Measurements from ENCODE around the gene DDX39B.

Gene DDX39B

DNA sequence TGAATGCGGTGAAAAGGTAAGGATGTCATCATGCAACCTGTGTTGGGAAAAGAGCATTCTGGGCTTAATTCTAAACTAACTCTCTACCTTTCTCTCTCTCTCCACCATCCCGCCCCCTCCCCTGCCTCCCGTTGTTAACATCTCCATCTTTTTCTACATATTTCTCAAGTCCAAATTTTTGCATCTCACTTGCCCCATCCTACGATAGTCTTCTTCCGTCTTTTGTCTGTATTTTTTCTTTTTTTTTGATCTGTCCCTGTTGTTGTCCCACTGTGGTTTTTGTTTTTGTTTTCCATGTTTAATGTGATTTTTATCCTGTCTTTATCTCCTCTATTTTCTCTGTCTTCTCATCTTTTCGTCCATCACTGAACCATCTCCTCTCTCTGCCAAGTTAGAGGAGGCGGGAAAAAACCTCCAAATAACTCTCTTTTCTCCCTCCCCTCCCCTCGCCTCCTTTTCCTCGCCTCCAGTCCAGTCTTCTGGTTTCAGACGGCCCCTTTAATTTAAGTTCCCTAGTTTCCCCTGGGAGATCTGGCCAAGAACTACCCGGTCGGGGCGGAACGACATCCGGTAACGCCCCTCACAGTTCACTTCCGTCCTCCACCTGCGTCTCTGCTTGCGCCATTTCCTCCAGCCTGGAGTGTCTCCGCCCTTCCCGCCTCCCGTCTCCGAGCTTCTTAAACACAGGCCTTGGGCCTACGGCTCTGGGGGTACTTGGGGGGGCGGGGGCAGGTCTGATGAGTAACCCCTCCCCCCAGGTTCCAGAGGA lies 5.3 kb upstream of the DDX39B start, which contains the start of gene NFKBIL1:
TSS of gene NFKBIL1 (plus strand) at position 651 of the 769 bp plus-strand sequence. CDS start at position 738, 87 bp downstream.
- peak; percentile 89 to 97 (median 96) for DNase-seq

DNA sequence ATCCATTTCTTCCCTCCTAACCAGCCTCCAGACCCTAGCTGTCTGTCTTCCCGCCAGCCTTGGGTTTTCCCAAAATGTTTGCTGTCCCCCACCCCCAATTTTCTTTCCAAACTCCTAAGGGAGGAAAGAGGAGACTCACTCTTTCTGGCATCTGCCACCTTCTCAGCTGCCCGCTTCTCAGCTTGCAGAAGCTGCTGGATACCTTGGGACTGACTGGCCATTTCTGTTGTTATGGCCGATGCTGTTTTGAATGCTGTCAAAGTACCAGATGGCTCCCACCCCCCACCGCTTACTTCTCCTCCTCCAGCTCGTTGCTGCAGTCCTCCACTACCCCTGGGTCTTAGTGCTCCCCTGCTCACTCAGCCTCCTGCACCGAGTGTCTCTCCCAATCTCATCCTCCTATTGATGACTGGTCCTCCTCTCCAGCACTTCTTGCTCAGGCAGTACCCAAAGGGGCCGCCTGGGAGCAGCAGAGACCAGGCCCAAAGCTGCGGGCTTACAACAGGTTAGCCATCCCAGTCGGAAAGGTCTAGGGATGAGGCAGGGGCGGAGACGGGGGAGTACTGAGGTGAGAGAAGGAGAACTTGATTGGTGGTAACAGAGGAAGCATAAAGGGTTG lies 4.6 kb upstream of the DDX39B start, which contains the start of gene ATP6V1G2:
TSS of gene ATP6V1G2 (minus strand) at position 270 of the 619 bp plus-strand sequence. CDS start at position 221, 49 bp downstream.
- DNase-seq, result peak; percentile 87 to 95 (median 89)

DNA sequence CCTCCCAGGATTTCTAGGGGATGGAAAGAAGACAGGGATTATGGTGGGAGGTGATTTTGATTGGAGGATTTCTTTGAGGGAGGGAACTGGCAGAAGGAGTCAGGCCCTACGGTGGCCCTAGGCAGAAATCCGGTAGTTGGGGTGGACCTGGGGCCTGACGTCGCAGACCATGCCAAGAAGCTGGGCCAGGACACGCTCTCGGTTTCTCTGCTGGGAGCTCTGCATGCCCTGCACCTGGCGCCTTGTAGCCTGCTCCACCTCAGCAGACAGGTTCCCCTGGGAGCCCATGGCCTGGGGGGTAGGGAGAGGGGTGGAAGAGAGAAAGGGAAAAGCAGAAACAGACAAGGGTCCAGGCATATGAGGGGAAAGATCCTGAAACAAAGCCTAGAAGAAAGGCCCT lies 3.5 kb upstream of the DDX39B start:
- no peak for DNase-seq

DNA sequence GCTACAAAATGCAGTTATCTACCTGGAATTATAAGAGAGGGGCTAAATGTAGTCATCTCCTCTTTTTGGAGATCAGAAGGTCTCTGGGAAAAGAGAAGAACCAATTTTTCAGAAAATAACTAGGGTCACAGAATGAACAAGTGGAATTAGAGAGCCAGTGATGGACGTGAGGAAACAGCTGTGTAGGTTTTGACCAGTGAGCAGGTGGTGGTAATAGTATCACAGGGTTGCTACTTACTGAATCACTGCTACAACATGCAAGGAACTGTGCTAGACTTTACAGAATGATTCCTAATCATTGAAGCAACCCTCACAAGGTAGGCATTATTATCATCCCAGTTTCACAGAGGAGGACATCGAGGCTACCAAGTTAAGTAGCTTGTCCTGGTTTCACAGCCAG lies 2.9 kb upstream of the DDX39B start:
- no peak for DNase-seq

DNA sequence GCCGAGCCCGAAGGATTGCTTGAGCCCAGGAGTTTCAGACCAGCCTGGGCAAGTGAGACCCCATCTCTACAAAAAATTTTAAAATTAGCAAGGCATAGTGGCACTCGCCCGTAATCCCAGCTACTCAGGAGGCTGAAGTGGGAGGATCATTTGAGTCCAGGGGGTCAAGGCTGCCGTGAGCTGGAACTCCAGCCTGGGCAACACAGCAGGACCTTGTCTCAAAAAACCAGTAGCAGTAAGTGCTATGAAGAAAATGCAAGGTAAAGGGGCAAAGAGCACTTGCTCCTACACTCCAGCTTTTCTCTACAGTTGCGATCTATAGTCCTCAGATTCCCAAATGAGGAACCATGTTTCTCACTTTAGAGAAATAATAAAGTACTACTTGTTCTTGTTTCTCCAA lies 1.8 kb upstream of the DDX39B start:
- no peak for DNase-seq

DNA sequence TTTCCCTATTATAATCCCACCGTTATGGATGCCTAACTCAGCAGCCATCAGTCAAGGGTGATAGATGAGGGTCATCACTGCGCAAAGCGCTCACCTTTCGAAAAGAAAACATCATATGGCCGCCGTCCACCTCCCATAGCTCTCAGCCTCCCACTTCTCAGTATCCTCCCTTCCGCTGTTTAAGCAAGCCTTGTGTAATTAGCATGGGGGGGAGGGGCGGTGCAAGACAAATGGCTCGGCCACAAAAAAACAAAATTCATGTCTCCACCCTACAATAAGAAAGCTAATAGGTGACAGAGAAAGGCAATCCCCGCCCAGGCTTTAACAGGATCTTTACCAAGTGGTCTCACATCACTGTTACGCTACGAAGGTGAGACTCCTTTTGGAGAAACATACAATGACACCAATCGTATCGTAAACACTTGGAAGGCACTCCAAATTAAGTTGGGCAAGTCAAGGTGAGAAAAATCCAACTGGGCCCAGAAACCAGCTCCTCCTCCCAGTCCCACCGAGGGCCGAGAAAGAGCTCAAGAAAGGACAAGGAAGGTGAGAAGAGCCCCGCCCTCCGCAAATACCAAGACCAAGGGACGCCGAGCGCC lies 645 bp downstream of the DDX39B start:
- DNase-seq, result peak; percentile 49 to 83 (median 67)

DNA sequence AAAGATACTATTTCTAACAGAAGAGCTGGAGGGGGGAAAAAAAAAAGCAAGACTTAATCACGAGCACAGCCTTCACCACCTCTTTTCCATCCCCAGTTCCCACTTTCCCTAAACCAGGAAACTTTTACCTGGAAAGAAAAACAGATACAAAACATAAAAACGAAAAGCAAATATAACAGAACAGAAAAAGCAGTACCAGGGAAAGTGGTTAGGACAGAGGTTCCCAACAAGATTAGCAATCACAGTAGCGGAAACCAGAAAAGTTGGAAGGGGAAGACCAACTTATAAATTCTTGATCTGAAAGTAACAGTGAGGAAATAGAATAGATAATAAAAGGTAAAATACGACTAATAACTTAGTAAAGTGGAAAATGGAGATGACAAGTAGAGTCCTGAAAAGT lies 1.2 kb downstream of the DDX39B start:
- no peak for DNase-seq

DNA sequence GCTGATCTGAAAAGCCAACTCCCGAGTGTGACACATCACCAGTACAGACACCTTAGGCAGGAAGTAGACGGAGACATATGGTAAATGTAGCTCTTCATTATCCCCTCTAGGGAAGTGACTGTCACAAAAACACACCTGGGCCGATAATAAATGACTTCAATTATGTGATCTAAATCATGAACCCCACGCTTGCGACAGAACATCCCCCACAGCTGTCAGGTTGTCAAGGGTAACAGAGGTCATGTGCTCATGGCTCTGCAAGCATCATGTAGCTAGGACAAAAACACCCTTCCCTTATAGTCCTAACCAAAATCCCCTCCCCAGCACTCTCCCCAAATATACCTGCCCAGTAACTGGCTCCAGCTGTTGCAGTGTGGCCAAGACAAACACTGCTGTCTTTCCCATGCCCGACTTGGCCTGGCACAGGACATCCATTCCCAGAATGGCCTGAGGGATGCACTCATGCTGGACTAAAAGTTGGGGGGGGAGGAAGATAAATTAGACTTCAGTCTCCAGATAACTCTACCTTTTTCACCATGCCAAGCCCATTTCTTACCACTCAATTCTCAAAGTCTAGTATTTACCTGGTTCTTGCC lies 2.9 kb downstream of the DDX39B start:
- DNase-seq, result no peak

DNA sequence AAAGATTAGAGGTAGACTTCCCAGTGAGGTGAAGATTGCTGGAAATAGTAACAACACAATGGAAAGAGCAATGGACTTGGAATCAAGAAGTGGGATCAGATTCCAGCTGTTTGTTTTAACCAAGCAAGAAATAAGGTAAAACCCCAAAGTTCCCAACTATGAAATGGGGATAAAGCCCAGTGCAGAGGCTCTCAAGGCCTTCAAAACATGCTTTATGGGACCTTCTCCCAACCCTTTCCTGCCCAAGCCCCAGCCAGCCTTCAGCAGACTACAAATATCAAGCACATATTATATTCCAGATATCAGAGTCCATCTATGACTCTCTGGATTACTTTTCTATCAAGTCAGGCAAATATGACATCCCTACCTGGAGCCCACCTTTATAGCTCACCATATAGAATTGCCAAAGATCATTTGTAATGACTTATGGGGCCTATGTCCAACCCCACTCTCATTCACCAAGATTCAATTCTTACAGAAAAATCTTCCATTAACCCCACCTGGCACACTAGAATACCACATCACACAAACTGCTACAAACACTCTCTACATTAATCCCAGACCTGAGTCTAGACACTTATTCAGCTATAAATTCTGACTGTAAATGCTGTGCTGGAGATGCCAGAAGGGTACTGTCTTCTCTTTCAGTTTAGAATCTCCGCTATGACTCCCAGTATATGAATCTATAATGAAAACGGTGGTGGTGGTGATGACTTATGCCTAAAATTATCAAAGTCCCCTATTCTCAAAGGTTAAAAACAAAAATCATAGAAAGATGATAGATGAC lies 6.1 kb downstream of the DDX39B start:
- no peak for DNase-seq

DNA sequence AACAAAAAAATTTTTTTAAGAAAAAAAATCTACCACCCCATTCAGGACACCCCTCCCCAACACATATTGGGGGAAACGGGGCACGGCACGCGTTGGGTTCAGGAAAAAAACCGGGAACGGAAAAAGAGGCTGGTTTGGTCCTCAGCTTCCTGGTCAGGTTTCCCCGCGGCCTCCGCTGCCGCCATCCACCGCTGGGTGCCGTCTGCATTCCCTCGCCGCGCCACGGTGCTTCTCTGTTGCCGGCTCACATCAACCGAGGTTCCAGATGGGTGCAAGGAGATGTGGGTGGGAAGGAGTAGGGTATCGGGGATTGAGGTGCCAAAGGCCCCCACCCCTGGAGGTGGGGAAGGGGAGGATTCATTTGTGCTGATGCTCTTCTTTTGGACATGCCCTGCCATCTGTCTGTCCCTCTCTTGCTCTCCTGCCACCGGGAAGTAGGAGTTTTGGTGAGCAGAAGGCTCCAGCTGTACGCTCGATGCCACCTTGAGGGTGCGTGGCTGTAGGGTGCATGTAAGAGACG lies 7.2 kb downstream of the DDX39B start:
- DNase-seq, result no peak

DNA sequence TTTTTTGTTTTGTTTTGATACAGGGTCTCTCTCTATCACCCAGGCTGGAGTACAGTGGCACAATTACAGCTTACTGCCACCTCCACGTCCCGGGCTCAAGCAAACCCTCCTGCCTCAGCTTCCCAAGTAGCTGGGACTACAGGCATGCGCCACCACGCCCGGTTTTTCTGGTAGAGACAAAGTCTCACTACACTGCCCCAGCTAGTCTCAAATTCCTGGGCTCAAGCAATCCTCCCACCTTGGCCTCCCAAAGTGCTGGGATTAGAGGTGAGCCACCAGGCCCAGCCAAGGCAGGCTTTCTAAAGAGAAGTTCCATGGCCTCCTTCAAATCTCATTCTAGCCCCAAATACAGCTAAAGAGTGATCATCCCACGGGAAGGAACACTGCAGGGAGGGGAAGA lies 7.8 kb downstream of the DDX39B start:
- no peak for DNase-seq

DNA sequence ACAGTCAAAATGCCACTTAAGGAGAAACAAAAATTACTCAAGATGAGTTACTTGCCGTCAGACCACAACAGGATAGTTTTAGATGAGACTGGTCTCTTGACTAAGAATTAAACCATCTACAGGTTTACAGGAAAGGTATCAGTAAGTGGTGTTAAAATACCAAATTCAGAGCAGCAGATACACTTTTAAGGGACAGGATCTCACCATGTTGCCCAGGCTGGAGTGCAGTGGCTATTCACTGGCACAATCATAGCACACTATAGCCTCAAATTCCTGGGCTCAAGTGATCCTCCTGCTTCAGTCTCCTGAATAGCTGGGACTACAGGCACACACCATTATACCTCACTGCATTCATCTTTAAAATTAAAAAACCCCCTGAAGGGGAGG lies 8.4 kb downstream of the DDX39B start:
- DNase-seq, result no peak

DNA sequence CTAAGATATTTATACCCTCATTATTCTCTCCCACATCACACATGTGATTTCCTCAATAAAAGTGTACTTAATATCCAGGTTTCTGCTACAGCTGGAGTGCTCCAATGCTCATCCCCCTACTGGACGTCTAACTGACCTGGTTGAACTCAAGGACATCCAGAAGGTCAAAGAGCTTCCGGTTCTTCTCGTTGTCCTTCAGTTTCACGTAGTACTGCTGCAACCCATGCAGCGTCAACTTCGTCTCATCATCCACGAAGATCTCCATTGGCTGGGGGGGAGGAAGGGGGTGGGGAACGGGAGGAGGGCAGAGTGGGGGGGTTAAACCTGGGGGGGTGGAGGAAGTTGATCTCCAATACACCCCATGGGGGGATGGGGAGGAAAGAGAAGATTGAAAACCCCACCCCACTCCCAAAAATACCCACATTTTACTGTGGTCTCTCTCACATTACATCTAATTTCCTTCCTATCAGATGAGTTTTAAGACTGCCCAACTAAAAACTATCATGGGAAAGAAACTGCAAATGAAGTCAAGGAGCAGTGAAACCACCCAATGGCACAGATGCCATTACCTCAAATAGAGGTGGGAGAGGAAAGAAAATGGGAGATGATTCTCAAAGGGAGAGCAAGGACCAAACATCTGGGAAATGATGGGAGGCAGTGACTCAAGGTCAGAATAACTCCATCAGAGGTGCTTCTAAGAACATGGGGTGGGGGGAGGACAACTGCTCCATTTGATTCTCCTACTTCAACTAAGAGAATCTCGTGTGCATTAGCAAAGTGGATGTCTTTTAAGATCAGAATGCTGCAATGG lies 9.0 kb downstream of the DDX39B start:
- no peak for DNase-seq

DNA sequence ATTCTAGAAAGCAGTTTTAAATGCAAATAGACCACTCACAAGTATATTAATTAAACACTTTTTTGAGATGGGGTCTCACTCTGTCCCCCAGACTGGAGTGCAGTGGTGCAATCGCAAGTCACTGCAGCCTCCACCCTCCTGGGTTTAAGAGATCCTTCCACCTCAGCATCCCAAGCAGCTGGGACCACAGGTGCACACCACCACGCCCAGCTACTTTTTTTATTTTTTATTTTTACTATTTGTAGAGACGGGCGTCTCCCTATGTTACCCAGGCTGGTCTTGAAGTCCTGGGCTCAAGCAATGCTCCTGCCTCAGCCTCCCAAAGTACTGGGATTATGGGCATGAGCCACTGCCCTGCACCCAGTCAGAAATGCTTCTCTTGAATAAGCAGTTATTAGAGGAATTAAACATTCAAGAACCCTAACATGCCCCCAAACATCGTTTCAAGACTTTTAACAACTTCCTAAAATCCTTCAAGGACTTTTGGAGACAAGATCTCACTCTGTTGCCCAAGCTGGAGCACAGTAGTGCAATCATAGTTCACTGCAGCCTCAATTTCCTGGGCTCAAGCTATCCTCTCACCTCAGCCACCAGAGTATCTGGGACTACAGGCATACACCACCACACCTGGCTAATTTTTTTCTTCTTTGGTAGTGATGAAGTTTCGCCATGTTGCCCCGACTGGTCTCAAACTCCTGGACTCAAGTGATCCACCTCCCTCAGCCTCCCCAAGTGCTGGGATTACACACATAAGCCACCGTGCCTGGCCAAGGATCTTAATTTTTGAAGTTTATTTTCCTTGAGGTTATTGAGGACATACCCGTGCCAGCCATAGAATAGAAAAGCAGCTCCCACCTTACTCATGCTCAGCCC lies 9.8 kb downstream of the DDX39B start:
- DNase-seq, result no peak

DNA sequence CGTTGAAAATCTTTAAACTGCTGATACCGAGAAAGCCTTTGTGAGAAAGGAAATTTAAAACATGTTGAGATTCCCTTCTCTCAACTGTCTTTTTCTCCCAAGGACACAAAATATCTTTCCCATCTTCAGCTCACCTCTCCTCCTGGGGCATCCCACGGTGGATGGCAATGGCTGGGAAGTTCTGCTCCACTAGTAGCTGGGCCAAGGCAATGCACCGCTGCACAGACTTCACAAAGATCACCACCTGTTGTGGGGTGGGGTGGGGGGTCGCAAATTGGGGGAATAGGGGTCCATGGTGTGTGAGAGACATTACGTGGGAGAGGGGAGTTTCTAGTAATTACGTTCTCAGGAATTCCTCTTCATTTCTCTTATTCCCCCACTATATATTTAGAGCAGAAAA lies 10.6 kb downstream of the DDX39B start:
- no peak for DNase-seq

DNA sequence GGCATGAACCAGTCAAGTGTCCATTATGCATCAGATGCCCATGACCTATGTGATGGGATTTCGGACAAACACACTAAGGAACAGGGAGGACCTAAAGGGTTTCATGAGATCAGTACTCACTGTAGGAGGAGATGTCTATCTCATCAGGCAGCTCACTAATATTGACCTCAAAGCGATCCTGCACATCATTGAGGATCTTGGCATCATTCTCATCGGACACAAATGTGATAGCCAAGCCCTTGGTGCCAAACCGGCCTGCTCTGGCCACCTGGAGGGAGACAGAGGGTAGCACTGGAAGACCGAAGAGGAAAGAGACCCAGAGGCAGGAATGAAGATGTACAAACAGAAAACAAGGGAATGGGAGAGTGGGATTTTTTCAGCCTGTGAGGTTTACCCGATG lies 11.1 kb downstream of the DDX39B start:
- DNase-seq, result peak in 1 of 3 experiments; percentile 7

DNA sequence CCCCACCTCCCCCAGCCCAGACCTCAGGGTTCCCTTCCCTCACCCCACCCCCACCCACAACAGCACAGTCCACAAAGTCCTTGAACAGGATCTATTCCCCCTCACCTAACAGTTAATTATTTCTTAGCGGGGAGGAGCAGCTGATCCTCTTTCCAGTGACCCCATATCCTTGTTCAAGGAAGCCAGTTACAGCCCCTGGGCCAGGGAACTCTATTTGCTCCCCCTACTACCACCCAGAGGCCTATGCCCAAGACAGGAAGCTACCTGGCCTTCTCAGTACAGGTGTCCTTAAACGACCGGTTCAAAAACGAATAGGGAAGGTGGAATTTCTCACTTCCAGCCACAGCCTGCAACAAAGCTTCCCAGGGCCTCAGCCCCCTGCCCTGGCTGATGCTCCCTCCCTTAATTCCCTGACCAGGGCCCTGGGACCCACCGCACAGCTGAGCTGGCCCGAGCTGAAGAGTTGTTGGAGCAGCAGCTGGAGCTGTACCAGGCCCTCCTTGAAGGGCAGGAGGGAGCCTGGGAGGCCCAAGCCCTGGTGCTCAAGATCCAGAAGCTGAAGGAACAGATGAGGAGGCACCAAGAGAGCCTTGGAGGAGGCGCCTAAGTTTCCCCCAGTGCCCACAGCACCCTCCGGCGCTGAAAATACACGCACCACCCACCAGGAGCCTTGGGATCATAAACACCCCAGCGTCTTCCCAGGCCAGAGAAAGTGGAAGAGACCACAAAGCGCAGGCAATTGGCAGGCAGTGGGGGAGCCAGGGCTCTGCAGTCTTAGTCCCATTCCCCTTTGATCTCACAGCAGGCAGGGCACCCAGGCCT lies 12.3 kb downstream of the DDX39B start:
- DNase-seq, result peak in 1 of 3 experiments; percentile 30

DNA sequence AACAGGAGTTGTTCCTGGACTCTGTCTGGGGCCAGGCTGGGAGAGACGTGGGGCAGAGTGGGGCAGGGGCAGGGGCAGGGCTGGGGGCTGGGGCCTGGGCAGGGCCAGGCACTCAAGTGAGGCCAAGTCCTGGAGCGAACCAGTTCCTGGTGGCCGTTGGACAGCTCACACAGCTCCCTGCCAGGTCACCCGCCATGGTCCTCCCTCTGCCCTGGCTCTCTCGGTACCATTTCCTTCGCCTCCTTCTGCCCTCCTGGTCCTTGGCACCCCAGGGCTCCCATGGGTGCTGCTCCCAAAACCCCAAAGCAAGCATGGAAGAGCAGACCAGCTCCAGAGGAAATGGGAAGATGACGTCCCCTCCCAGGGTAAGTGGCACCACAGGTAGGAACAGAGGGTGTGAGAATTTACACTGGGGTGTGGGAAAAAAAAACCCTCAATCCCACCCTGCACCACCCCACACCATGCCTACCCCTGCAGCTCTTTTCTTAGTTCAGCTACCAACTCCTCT lies 12.9 kb downstream of the DDX39B start, which contains the start of gene MCCD1:
TSS of gene MCCD1 (plus strand) at position 142 of the 508 bp plus-strand sequence. CDS start at position 195, 53 bp downstream.
- no peak for DNase-seq

DNA sequence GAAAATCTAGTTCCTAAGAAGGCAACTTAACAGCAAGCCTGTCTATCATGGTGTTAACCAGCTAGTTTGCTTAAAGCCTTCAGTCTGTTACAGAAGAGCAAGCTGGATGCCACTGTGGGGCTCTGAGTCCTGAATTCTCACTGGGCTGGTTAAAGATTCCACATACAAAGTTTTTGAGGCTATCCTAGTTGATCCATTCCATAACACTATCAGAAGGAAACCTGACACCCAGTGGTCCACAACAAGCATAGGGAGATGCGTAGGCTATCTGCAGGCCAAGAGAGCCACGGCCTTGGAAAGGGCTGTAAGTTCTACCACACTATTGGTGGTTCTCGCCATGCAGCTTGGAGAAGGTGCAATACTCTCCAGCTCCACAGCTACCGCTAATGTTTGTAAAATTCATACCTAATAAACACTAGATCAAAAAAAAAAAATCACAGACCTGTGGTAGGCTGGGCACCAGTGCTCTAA lies 13.5 kb downstream of the DDX39B start:
- DNase-seq, result peak in 1 of 3 experiments; percentile 3
